HepG2 (cell line): Measurements from ENCODE around the gene MT1M. TPM values are rescaled to one million over a fixed set of nuclear protein-coding genes. Genes with fewer than 3 reads are reported as not detected.

Experiments
- ATAC-seq: fragments of 200-7000 bp; cut with Tn5 transposase; 3 replicates; pipeline ENCODE4 v1.9.1; 2020; ENCODE audit warnings: mild to moderate bottlenecking, moderate library complexity
- BruUV-seq: library from RNA; stranded (reverse); fragments of 400-500 nt; replicated peaks from 2 replicates; lab custom pipeline; 2021; lab: Mats Ljungman, UMichigan
- CTCF ChIA-PET: fragments of 300-600 bp; formaldehyde crosslinking; extraction: SDS; loops from one replicate; lab custom pipeline; 2021; ENCODE audit warnings: low total read pairs, inconsistent platforms, low intra/inter-chr PET ratio; lab: Yijun Ruan, JAX
- POLR2A ChIA-PET: fragments of 350-600 bp; sonication (Branson Sonifier 250); formaldehyde crosslinking; loops from one replicate; lab custom pipeline; 2020; ENCODE audit warnings: antibody characterized with exemption, inconsistent platforms; lab: Yijun Ruan, JAX
- DNase-seq: peaks from one replicate; pipeline ENCODE4 v3.0.0-alpha.2; 2015; ENCODE audit warnings: low spot score
- FAIRE-seq: peaks from 3 replicates; lab custom pipeline; 2011; peaks lifted over from hg19 to GRCh38; lab: Jason Lieb, UNC
- H2AFZ ChIP-seq: one replicate; pipeline ENCODE4 v1.6.1; 2011; ENCODE audit warnings: low read length, inconsistent platforms
- H3K27ac ChIP-seq: fragments of 300-600 bp; 3 replicates; pipeline ENCODE4 v1.8.0; 2011; ENCODE audit warnings: mixed run types, mild to moderate bottlenecking, mixed read lengths, low read length, inconsistent platforms; ENCODE audit not compliant: insufficient read depth; ENCODE audit errors: extremely low read length
- H3K27me3 ChIP-seq, 2 experiments: fragments of 200-600 bp in 1 of 2; 2 replicates in 1 of 2; 3 replicates in 1 of 2; pipeline versions ENCODE4 v1.6.0 to v1.8.0; 2011; ENCODE audit warnings: low read length in 2 of 2, mild to moderate bottlenecking in 2 of 2, moderate library complexity in 2 of 2, inconsistent platforms in 1 of 2; ENCODE audit not compliant: insufficient read depth in 2 of 2, control insufficient read depth in 1 of 2
- H3K36me3 ChIP-seq, 2 experiments: fragments of 200-600 bp in 1 of 2; replicated peaks in 1 of 2; 2 replicates in 1 of 2; 3 replicates in 1 of 2; pipeline versions ENCODE4 v1.5.1 to v1.8.0; 2011; ENCODE audit warnings: low read length in 2 of 2, inconsistent platforms in 1 of 2; ENCODE audit not compliant: insufficient read depth in 2 of 2, control insufficient read depth in 1 of 2
- H3K4me1 ChIP-seq: 2 replicates; pipeline ENCODE4 v1.5.1; 2012; ENCODE audit warnings: low read length, inconsistent platforms; ENCODE audit not compliant: insufficient read depth
- H3K4me2 ChIP-seq: 2 replicates; pipeline ENCODE4 v1.6.0; 2011; ENCODE audit warnings: low read depth, low read length, inconsistent platforms
- H3K4me3 ChIP-seq, 3 experiments: fragments of 200-600 bp in 1 of 3; sonication (generic), shearing (Covaris generic) in 1 of 3; replicated peaks in 1 of 3; 2 replicates each; pipeline ENCODE4 v1.5.1; 2011 to 2016; ENCODE audit warnings: low read length in 3 of 3, inconsistent platforms in 2 of 3, low read depth in 2 of 3, mild to moderate bottlenecking in 2 of 3, control low read depth in 1 of 3, mixed read lengths in 1 of 3; ENCODE audit not compliant: insufficient read depth in 1 of 3
- H3K79me2 ChIP-seq: one replicate; pipeline ENCODE4 v1.6.1; 2011; ENCODE audit warnings: low read length, inconsistent platforms; ENCODE audit not compliant: insufficient read depth
- H3K9ac ChIP-seq: 2 replicates; pipeline ENCODE4 v1.6.0; 2011; ENCODE audit warnings: mild to moderate bottlenecking, low read depth, low read length, inconsistent platforms; ENCODE audit not compliant: insufficient read depth
- H3K9me3 ChIP-seq: 2 replicates; pipeline ENCODE4 v1.5.1; 2012; ENCODE audit warnings: mild to moderate bottlenecking, low read length
- H4K20me1 ChIP-seq: 2 replicates; pipeline ENCODE4 v1.6.0; 2011; ENCODE audit warnings: inconsistent platforms, mild to moderate bottlenecking, low read length, moderate library complexity; ENCODE audit not compliant: insufficient read depth
- CBFB ChIP-seq: sonication (generic); formaldehyde crosslinking; IDR thresholded peaks from 2 replicates; pipeline ENCODE4 v1.4.0; 2020; ENCODE audit warnings: missing genetic modification reagents
- ERF ChIP-seq: IDR thresholded peaks from 2 replicates; pipeline ENCODE4 v1.6.1; 2018; ENCODE audit warnings: missing biosample characterization, missing genetic modification reagents
- FOXA1 ChIP-seq, 2 experiments: fragments of 450-650 bp in 1 of 2; sonication (generic) in 1 of 2; formaldehyde crosslinking in 1 of 2; IDR thresholded peaks; 2 replicates each; pipeline versions ENCODE4 v1.4.0 to v1.6.1; 2016 to 2020; ENCODE audit warnings: missing genetic modification reagents in 1 of 2
- HOXA5 ChIP-seq: sonication (generic); formaldehyde crosslinking; IDR thresholded peaks from 2 replicates; pipeline ENCODE4 v1.4.0; 2020; ENCODE audit warnings: missing genetic modification reagents
- MTF2 ChIP-seq: sonication (generic); formaldehyde crosslinking; IDR thresholded peaks from 2 replicates; pipeline ENCODE4 v1.5.0; 2020; ENCODE audit warnings: missing genetic modification reagents, borderline replicate concordance
- SOX6 ChIP-seq, 2 experiments: fragments of 450-650 bp in 1 of 2; sonication (generic) in 1 of 2; formaldehyde crosslinking in 1 of 2; IDR thresholded peaks; 2 replicates each; pipeline versions ENCODE4 v1.4.0 to v1.6.1; 2017 to 2020; ENCODE audit warnings: antibody characterized with exemption in 1 of 2, mild to moderate bottlenecking in 1 of 2, missing genetic modification reagents in 1 of 2
- SP4 ChIP-seq: sonication (generic); formaldehyde crosslinking; IDR thresholded peaks from 2 replicates; pipeline ENCODE4 v1.8.1; 2023; ENCODE audit warnings: mild to moderate bottlenecking, missing genetic modification reagents
- ZMYM3 ChIP-seq: sonication (generic); formaldehyde crosslinking; IDR thresholded peaks from 2 replicates; pipeline ENCODE4 v1.5.1; 2020; ENCODE audit warnings: mild to moderate bottlenecking, missing genetic modification reagents
- ZNF350 ChIP-seq: sonication (generic); formaldehyde crosslinking; IDR thresholded peaks from 2 replicates; pipeline ENCODE4 v1.4.0; 2020; ENCODE audit warnings: mild to moderate bottlenecking, low read depth, missing genetic modification reagents, borderline replicate concordance
- ZNF598 ChIP-seq: sonication (generic); formaldehyde crosslinking; IDR thresholded peaks from 2 replicates; pipeline ENCODE4 v1.5.1; 2020; ENCODE audit warnings: mild to moderate bottlenecking, missing genetic modification reagents, borderline replicate concordance
- ZNF713 ChIP-seq: sonication (generic); formaldehyde crosslinking; IDR thresholded peaks from 2 replicates; pipeline ENCODE4 v1.4.0; 2020; ENCODE audit warnings: mild to moderate bottlenecking, missing genetic modification reagents
- ZNF788 ChIP-seq: sonication (generic); formaldehyde crosslinking; IDR thresholded peaks from 2 replicates; pipeline ENCODE4 v1.5.0; 2020; ENCODE audit warnings: mild to moderate bottlenecking, missing genetic modification reagents, borderline replicate concordance
- ZNF879 ChIP-seq: sonication (generic); formaldehyde crosslinking; IDR thresholded peaks from 2 replicates; pipeline ENCODE4 v1.8.1; 2023; ENCODE audit warnings: missing genetic modification reagents
- ZSCAN25 ChIP-seq: sonication (generic); formaldehyde crosslinking; IDR thresholded peaks from 2 replicates; pipeline ENCODE4 v1.8.0; 2022; ENCODE audit warnings: mild to moderate bottlenecking, missing genetic modification reagents
- WGBS: methylation state at CpG from one replicate; pipeline ENCODE4 v1.1.6; 2017; ENCODE audit warnings: low lambda C conversion rate; 5-methylcytosine and 5-hydroxymethylcytosine counted together
- in situ Hi-C: cut with HindIII; loops from 2 replicates; pipeline ENCODE4 v1.10.0; 2017; ENCODE audit warnings: low pct_unique_long_range_greater_than_20kb; ENCODE audit not compliant: extremely low pct_ligation_motif_present
- intact Hi-C: fragments of 100-400 bp; cut with micrococcal nuclease; formaldehyde crosslinking; loops from one replicate; pipeline ENCODE4 v1.10.0; 2022; ENCODE audit not compliant: unreplicated experiment
- polyA plus RNA-seq, 8 experiments: library from polyadenylated mRNA; depleted of rRNA in 3 of 8; stranded (reverse) in 7 of 8; unstranded in 1 of 8; fragments of >200 nt; fragmentation: Illumina TruSeq in 4 of 8; extraction: Trizol in 4 of 8; gene quantifications; 2 replicates each; pipeline versions ENCODE4 v1.2.1 to v1.2.3, GENCODE V29; 2011 to 2016; ENCODE audit warnings: low read depth in 4 of 8, missing spikeins in 1 of 8, mixed read lengths in 1 of 8; ENCODE audit not compliant: insufficient read depth in 1 of 8
- total RNA-seq, 5 experiments: library from RNA; depleted of rRNA; stranded (reverse); fragments of >200 nt; fragmentation: Illumina TruSeq; extraction: Trizol; gene quantifications; 2 replicates each; pipeline ENCODE4 v1.2.3, GENCODE V29; 2016; ENCODE audit warnings: low read depth in 1 of 5
- TF ChIP-seq, protein P1 (sequence below): sonication (generic); formaldehyde crosslinking; IDR thresholded peaks from 2 replicates; pipeline ENCODE4 v1.9.0; 2022; ENCODE audit warnings: low read depth, missing genetic modification reagents
- TF ChIP-seq, protein P2 (sequence below): sonication (generic); formaldehyde crosslinking; IDR thresholded peaks from 2 replicates; pipeline ENCODE4 v1.8.1; 2023; ENCODE audit warnings: mild to moderate bottlenecking, inconsistent platforms, moderate library complexity, missing genetic modification reagents, borderline replicate concordance
- TF ChIP-seq, protein P3 (sequence below): sonication (generic); formaldehyde crosslinking; IDR thresholded peaks from 2 replicates; pipeline ENCODE4 v1.5.0; 2020; ENCODE audit warnings: missing genetic modification reagents, mild to moderate bottlenecking, borderline replicate concordance

MT1M gene
- total and polyA plus RNA-seq, 2 of the 13 experiments (the other 11 are each of a cell fraction or from before 2014, with no cell fraction given) = 4.6 TPM; not detected in 1

DNA sequence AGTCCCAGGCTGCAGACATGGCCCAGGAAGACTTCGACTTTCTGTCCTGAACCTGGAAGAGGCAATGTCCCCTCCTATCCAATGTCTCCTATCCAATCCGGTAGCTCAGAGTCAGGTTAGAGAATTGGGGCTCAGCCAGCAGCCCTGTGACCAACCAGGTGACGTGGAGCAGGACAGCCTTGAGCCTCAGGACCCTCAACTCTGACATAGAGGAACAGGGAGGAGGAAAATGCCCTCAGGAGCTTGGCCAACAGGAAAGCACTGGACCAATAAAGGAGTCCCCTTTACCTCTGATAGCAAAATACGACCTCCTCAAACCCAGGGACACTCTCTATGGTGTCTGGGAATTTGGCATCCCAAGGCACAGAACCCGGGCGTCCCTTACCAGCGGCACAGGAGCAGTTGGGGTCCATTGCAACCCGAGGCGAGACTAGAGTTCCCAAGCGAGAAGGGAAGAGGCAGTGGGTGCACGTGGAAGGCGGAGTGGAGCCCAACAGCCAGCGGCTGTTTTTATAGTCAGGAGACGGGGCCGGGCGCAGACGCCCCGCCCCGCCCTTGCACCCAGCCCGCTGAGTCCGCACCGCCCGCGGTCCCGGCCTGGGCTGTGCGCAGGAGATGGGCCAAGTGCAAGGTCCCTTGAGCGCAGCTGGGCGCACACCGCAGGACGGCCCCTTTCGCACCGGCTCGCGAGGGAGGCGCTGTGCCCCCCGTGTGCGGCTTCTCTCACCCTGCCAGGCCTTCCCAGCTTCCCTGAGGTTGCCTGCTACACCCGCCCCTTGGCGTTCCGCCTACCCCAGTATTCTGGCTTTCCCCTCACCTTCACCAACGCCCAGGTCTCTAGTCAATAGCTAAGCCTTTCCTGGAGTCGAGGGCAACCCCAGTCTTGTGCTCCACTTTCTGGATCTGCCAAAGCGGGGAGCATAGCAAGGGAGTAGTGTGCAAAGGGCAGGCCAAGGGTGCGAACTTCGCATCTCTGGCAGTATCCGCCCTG lies 35.4 kb downstream of the MT1M start, which contains the start of gene MT1G:
Gene MT1G, minus strand, starts transcription at position 485 of the 991 bp plus-strand sequence. Its CDS starts 72 bp downstream, at position 413.
- POLR2A ChIA-PET = interaction anchor here (1.2 to 1.5 kb wide), 2 partner anchors 10 to 61 kb away, joined by 4 to 6 read pairs; partner anchors contain the start of gene MT1F
- Histone ChIP-seq H3K4me2 (peak within 1 kb of the TSS; percentile 55), H4K20me1 (no peaks in the 10 kb centered on the region), H2AFZ (no peak within 1 kb of the TSS), H3K27ac (no peak within 1 kb of the TSS), H3K4me1 (peaks cover 27% of the 10 kb centered on the region), H3K4me3 (peak within 1 kb of the TSS; percentile 48 to 58 (median 49); a peak in 5 of 6 replicates), H3K9me3 (no peaks in the 10 kb centered on the region), H3K27me3 (peaks cover 7 to 40% of the 10 kb centered on the region in 2 experiments), H3K79me2 (no peaks in the 10 kb centered on the region), H3K36me3 (no peaks in the 10 kb centered on the region), H3K9ac (no peak within 1 kb of the TSS)
- BruUV-seq = no TSS peak
- CTCF ChIA-PET = no interaction called here
- in situ Hi-C loops (no loop called here), intact Hi-C loops (no loop called here)
- 8% methylated on average over 17 of the region's 46 CpGs for WGBS
- FAIRE-seq (peak; percentile 81), ATAC-seq (peak; percentile 96), DNase-seq (peak; percentile 57)
- TF ChIP-seq, protein P1, sequence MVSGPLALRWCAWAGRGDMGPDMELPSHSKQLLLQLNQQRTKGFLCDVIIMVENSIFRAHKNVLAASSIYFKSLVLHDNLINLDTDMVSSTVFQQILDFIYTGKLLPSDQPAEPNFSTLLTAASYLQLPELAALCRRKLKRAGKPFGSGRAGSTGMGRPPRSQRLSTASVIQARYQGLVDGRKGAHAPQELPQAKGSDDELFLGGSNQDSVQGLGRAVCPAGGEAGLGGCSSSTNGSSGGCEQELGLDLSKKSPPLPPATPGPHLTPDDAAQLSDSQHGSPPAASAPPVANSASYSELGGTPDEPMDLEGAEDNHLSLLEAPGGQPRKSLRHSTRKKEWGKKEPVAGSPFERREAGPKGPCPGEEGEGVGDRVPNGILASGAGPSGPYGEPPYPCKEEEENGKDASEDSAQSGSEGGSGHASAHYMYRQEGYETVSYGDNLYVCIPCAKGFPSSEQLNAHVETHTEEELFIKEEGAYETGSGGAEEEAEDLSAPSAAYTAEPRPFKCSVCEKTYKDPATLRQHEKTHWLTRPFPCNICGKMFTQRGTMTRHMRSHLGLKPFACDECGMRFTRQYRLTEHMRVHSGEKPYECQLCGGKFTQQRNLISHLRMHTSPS (CRISPR knock-in tag) = 0 out of 2 replicates have a peak, but pooled peaks have one; percentile 23
- TF ChIP-seq ZNF788 (CRISPR knock-in tag) (no peak; the same call in 1 of the 2 replicates), ZSCAN25 (CRISPR knock-in tag) (peak; percentile 28; the same call in 1 of the 2 replicates), SP4 (CRISPR knock-in tag) (peak; percentile 30; the same call in 1 of the 2 replicates), ZMYM3 (CRISPR knock-in tag) (0 out of 2 replicates have a peak, but pooled peaks have one; percentile 16), MTF2 (CRISPR knock-in tag) (peak; percentile 84; the same call in 1 of the 2 replicates), FOXA1 (IDR thresholded peaks at IDR 0.05) (no peak), FOXA1 (CRISPR knock-in tag; IDR thresholded peaks at IDR 0.05) (no peak), ZNF879 (CRISPR knock-in tag) (0 out of 2 replicates have a peak, but pooled peaks have one; percentile 70), ERF (CRISPR knock-in tag) (peak; percentile 41), CBFB (CRISPR knock-in tag) (0 out of 2 replicates have a peak, but pooled peaks have one; percentile 54), ZNF598 (CRISPR knock-in tag) (peak; percentile 91), SOX6 (IDR thresholded peaks at IDR 0.05) (no peak), SOX6 (CRISPR knock-in tag; IDR thresholded peaks at IDR 0.05) (peak; percentile 66), HOXA5 (CRISPR knock-in tag) (0 out of 2 replicates have a peak, but pooled peaks have one; percentile 23), ZNF350 (peak; percentile 51; the same call in 1 of the 2 replicates), ZNF713 (CRISPR knock-in tag) (0 out of 2 replicates have a peak, but pooled peaks have one; percentile 71)
- TF ChIP-seq, protein P2, sequence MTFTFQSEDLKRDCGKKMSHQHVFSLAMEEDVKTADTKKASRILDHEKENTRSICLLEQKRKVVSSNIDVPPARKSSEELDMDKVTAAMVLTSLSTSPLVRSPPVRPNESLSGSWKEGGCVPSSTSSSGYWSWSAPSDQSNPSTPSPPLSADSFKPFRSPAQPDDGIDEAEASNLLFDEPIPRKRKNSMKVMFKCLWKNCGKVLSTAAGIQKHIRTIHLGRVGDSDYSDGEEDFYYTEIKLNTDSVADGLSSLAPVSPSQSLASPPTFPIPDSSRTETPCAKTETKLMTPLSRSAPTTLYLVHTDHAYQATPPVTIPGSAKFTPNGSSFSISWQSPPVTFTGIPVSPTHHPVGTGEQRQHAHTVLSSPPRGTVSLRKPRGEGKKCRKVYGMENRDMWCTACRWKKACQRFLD (CRISPR knock-in tag) = peak; percentile 72; the same call in 1 of the 2 replicates
- TF ChIP-seq, protein P3, sequence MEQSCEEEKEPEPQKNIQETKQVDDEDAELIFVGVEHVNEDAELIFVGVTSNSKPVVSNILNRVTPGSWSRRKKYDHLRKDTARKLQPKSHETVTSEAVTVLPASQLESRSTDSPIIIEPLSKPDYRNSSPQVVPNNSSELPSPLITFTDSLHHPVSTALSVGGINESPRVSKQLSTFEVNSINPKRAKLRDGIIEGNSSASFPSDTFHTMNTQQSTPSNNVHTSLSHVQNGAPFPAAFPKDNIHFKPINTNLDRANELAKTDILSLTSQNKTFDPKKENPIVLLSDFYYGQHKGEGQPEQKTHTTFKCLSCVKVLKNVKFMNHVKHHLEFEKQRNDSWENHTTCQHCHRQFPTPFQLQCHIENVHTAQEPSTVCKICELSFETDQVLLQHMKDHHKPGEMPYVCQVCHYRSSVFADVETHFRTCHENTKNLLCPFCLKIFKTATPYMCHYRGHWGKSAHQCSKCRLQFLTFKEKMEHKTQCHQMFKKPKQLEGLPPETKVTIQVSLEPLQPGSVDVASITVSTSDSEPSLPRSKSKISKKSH = no peak
